ENCODE data around the gene CDA.

- no peak for TF ChIP-seq CTCF (IDR thresholded peaks at IDR 0.05; ENCODE audit: low read depth, low read length)
- no peak for TF ChIP-seq POLR2A (IDR thresholded peaks at IDR 0.05; ENCODE audit: extremely low read depth, insufficient read length)
Measured at GRCh38 chr1:20666804-20667203, 77.9 kb downstream of the CDA start.

Data from NB4 (cell line).